Skin epidermis (tissue), 12 donors: Measurements from ENCODE around the gene FAM120AOS.

Experiments
- H3K27ac ChIP-seq, 21 experiments: fragments of 200-600 bp; sonication (generic) in 11 of 21; one replicate each; pipeline ENCODE4 v1.5.0; 2020; ENCODE audit warnings: mild to moderate bottlenecking in 3 of 21, inconsistent platforms in 2 of 21, moderate library complexity in 2 of 21
- H3K4me3 ChIP-seq, 7 experiments: fragments of 200-600 bp; sonication (generic) in 2 of 7; one replicate each; pipeline ENCODE4 v1.5.0; 2020; ENCODE audit warnings: inconsistent platforms in 2 of 7, mild to moderate bottlenecking in 2 of 7, moderate library complexity in 1 of 7

FAM120AOS gene

GRCh38 chr9:93398471-93398870, 54.9 kb downstream of the FAM120AOS start:
- no peak overlapping the region for H3K27ac ChIP-seq

GRCh38 chr9:93397661-93398373, 55.6 kb downstream of the FAM120AOS start:
- H3K27ac ChIP-seq: no peak overlapping the region
- H3K4me3 ChIP-seq: no peak overlapping the region

More at GRCh38 chr9:93398471-93398870, 54.9 kb downstream of the FAM120AOS start:
- H3K4me3 ChIP-seq: no peak overlapping the region
